ENCODE results near the gene VSIR. TPM values are rescaled to one million over a fixed set of nuclear protein-coding genes. Genes with fewer than 3 reads are reported as not detected.

The VSIR gene
- total RNA-seq, 1 donor from 2014 or later = 21.4 TPM

- intact Hi-C loops (cut with micrococcal nuclease) = no loop called here
- no peak for TF ChIP-seq CTCF (IDR thresholded peaks at IDR 0.05)
These were observed 46.1 kb upstream of the VSIR start for GRCh38 chr10:71819441-71819861.

GRCh38 chr10:71818674-71819260 is 45.4 kb upstream of the VSIR start:
- intact Hi-C loops (cut with micrococcal nuclease) = no loop called here
- Mint-ChIP-seq H3K9me3 (no peaks in the 10 kb centered on the region), H3K4me3 (no peak overlapping the region), H3K27me3 (no peaks in the 10 kb centered on the region), H3K4me1 (no peaks in the 10 kb centered on the region), H3K27ac (no peak overlapping the region), H3K36me3 (ENCODE audit: low read depth) (peaks cover 88% of the 10 kb centered on the region)
- DNase-seq = no peak
- POLR2A ChIA-PET = interaction anchor here (0.6 to 1.0 kb wide), 3 partner anchors 45 to 527 kb away, joined by 3 to 11 read pairs (median 3); partner anchors contain the start of gene VSIR
- no peak for ATAC-seq (ENCODE audit: low read depth)
- CTCF ChIA-PET = interaction anchor here (3.0 kb wide), 1 partner anchor 78 kb away, joined by 9 read pairs; no protein-coding TSS in a partner anchor
- TF ChIP-seq CTCF (IDR thresholded peaks at IDR 0.05) = no peak

More at GRCh38 chr10:71819441-71819861, 46.1 kb upstream of the VSIR start:
- Mint-ChIP-seq H3K27ac (no peak overlapping the region), H3K4me3 (no peak overlapping the region), H3K36me3 (ENCODE audit: low read depth) (peaks cover 92% of the 10 kb centered on the region), H3K27me3 (no peaks in the 10 kb centered on the region), H3K9me3 (no peaks in the 10 kb centered on the region), H3K4me1 (no peaks in the 10 kb centered on the region)
- ChIA-PET CTCF (interaction anchor here (3.0 kb wide), 1 partner anchor 77 kb away, joined by 9 read pairs; no protein-coding TSS in a partner anchor), POLR2A (interaction anchor here (1.0 kb wide), 1 partner anchor 46 kb away, joined by 3 read pairs; the partner anchor contains the start of gene VSIR)
- no peak for ATAC-seq (ENCODE audit: low read depth)
- no peak for DNase-seq

- no peak for DNase-seq
- ChIA-PET CTCF (interaction anchor here (3.0 kb wide), 1 partner anchor 78 kb away, joined by 9 read pairs; no protein-coding TSS in a partner anchor), POLR2A (interaction anchor here (0.5 to 0.7 kb wide), 3 partner anchors 53 to 527 kb away, joined by 3 to 11 read pairs (median 3); no protein-coding TSS in a partner anchor)
- H3K4me1 Mint-ChIP-seq = peaks cover 2% of the 10 kb centered on the region
- H3K27ac Mint-ChIP-seq = no peak overlapping the region
- H3K9me3 Mint-ChIP-seq = no peaks in the 10 kb centered on the region
- H3K27me3 Mint-ChIP-seq = no peaks in the 10 kb centered on the region
- ATAC-seq (ENCODE audit: low read depth) = no peak
- no peak for TF ChIP-seq CTCF (IDR thresholded peaks at IDR 0.05)
- H3K36me3 Mint-ChIP-seq (ENCODE audit: low read depth) = peaks cover 81% of the 10 kb centered on the region
- intact Hi-C loops (cut with micrococcal nuclease) = no loop called here
- no peak overlapping the region for H3K4me3 Mint-ChIP-seq
These were observed 44.7 kb upstream of the VSIR start for GRCh38 chr10:71817831-71818655.

- Mint-ChIP-seq H3K9me3 (no peaks in the 10 kb centered on the region), H3K27ac (no peak overlapping the region), H3K27me3 (no peaks in the 10 kb centered on the region), H3K4me3 (no peak overlapping the region), H3K36me3 (ENCODE audit: low read depth) (peaks cover 73% of the 10 kb centered on the region), H3K4me1 (peaks cover 2% of the 10 kb centered on the region)
- intact Hi-C loops (cut with micrococcal nuclease) = no loop called here
- DNase-seq (no peak), ATAC-seq (ENCODE audit: low read depth) (no peak)
- CTCF ChIA-PET = interaction anchor here (3.0 kb wide), 1 partner anchor 79 kb away, joined by 9 read pairs; no protein-coding TSS in a partner anchor
- TF ChIP-seq CTCF (IDR thresholded peaks at IDR 0.05) = no peak
- POLR2A ChIA-PET = interaction anchor here (0.5 kb wide), 1 partner anchor 439 kb away, joined by 3 read pairs; no protein-coding TSS in a partner anchor
These were observed 43.8 kb upstream of the VSIR start for GRCh38 chr10:71816936-71817618.

All from activated B cell treated with CpG ODN at 0.5 μM for 24 hours (primary cell).